Subcutaneous adipose tissue (tissue), 4 donors: ENCODE data around the gene ABTB2. TPM values are rescaled to one million over a fixed set of nuclear protein-coding genes. Genes with fewer than 3 reads are reported as not detected.

ENCODE experiments used
- total RNA-seq, 4 donors: library from RNA; depleted of rRNA; stranded (reverse); fragments of >200 nt; gene quantifications; one replicate each; pipeline ENCODE4 v1.1.0, GENCODE V29; 2016
- TF ChIP-seq, protein P1 (sequence below): fragments of 450-650 bp; IDR thresholded peaks from one replicate; pipeline ENCODE4 v1.5.1; 2016; ENCODE audit warnings: low read depth, mild to moderate bottlenecking, control low read depth, antibody characterized with exemption, moderate library complexity

ABTB2 gene
- total RNA-seq, 4 donors from 2014 or later: 0.88 to 1.9 (median 1.0) TPM

DNA sequence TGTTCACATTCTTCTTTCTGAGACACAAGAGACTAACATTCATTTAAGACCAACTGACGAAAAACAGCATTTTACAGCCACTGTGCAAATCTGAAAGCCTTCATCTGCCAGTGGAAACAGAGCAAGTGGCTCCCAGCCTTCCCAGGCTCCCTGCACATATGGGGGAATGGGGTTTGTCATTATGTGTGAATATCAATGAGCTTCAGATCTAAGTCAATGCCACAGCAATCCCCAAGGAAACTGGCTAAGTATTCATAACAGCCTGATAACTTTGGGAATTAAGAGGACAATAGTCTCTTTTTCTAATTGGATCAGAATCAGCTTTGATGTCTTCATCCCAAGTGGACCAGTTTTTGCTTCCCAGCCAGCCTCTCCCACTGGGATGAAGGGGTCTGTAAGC, 66.9 kb downstream of the ABTB2 start:
- TF ChIP-seq, protein P1, sequence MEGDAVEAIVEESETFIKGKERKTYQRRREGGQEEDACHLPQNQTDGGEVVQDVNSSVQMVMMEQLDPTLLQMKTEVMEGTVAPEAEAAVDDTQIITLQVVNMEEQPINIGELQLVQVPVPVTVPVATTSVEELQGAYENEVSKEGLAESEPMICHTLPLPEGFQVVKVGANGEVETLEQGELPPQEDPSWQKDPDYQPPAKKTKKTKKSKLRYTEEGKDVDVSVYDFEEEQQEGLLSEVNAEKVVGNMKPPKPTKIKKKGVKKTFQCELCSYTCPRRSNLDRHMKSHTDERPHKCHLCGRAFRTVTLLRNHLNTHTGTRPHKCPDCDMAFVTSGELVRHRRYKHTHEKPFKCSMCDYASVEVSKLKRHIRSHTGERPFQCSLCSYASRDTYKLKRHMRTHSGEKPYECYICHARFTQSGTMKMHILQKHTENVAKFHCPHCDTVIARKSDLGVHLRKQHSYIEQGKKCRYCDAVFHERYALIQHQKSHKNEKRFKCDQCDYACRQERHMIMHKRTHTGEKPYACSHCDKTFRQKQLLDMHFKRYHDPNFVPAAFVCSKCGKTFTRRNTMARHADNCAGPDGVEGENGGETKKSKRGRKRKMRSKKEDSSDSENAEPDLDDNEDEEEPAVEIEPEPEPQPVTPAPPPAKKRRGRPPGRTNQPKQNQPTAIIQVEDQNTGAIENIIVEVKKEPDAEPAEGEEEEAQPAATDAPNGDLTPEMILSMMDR: no peak

DNA sequence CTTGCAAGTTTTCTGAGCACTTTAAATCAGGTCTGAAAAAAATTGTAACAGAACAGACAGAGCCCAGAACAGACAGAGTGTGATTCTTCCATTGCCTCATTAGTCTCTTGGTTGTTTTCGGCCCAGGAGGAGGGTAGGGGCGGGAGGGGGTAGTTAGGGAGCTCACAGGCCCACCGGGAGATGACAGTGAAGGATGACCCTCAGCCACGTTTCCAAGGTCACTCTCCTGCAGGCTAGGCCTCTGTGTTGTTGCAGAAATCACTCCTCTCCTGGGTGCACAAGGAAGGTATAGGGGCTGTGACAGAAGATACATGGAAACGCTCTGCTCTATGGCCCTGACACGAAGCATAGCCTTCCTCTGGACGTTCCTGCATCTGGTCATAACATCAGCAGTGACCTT, 69.3 kb downstream of the ABTB2 start:
- TF ChIP-seq, protein P1: no peak

DNA sequence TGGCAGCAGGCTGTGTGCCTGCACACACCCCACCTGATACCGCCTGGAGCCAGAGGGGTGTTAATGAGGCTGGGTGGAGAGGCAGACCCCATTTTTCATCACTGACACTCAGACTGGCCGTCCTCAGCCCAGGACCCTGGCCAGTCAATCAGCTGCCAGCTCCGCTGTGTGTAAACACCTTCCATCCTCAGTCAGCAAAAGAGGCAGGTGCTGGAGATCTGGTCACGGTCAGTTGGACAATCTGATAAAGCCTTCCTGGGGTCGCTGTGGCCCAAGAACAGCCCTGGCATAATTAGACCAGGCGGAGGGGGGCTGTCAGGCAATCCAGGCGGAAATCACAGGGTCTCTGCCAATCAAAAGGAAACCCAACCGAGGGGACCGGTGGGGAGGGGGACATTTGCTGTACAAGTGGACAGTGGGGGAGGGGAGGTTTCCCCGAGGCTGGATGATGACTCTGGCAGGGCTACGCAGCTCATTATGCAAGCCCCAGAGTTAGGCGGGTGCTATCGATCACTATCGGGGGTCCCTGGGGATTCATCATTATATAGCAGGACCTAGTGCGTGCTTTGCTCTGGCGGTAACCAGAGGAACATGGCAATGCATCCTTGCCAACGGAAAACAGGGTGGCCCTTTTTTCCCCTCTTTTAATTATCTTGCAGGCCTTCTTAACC, 72.9 kb downstream of the ABTB2 start:
- TF ChIP-seq, protein P1: no peak

DNA sequence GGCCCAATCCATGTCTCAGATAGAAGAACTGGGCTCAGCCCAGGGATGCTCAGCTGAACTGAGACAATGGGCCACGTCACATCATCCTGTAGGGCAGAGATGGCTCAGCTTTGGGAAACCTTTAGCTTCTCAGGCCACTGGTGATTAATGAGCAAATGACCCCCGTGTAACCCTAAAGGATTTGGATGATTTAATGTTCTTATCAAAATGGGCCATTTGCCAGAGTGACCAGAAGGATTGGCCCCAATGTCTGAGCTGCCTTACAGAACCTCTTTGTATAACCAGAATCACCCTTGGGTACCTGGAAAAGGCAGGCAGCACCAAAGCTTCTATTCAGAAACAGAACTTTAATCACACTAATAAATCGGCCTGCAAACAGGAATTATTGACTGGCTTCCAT, 73.7 kb downstream of the ABTB2 start:
- TF ChIP-seq, protein P1: no peak

DNA sequence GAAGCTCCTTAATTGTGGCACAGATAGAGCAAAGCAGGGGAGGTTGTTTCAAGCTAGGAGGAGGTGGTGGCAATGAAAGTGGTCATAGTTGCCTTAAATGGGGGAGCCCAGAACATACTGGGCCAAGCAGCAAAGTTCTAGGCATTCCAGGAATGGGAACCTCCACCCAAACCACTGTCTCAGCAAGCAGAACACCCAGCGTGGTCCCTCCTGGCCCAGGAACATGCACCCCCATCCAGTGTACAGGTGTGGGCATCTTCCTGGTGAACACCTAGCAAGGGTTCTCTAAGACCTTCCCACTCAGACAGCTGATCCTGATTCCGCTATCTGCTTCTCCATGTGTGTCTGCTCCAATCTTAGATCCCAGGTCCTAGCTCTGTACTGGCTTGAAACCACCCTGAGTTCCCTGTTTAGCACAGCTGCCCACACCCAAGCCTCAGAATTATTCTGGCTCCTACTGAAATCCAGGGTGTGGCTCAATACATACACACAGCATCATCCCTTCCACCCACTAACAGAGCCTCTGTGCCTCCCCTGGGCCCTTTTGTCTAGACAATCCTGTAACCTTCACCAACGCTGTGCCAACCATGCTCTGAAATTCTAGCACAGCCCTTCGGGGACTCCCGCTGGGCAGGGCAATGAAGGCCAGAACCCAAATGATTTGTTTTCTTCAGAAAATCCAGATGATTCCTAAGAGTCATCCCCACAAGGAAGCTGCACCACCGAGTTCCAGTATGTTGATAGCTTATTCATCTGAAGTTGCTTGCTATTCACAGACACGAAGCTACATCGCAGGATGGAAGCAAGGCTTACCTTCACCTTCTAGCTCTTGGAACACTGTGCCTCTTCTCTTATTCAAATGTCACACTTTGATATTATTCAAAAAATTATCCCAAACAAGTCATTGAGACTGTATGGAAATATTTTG, 76.6 kb downstream of the ABTB2 start:
- TF ChIP-seq, protein P1: no peak

DNA sequence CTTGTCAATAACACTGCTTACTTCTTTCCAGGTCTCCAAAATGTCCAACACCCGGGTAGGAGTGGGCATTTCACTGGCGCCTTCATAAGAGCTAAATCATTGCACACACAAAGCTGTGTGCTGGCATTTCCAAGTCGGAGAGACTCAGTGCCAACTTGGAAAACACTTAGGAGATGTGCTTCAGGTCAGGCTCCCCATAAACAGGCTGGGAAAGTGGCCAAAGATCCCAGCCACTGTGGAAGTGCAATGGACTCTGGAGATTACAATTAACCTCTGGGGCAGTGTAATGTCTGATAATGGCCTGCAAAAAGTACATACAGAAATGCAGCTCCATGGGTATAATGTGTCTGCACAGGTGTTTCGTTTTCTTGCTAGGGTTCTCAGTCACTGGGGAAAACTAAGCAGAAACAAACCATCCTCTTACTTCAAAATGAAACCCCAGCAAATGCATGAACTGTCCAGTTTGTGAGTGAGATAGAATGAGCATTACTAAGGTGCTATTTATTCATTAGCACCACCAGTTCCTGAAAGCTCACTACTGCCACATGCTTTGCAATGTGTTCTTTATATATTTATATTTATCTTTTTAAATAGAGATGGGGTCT, 79.0 kb downstream of the ABTB2 start:
- TF ChIP-seq, protein P1: no peak

DNA sequence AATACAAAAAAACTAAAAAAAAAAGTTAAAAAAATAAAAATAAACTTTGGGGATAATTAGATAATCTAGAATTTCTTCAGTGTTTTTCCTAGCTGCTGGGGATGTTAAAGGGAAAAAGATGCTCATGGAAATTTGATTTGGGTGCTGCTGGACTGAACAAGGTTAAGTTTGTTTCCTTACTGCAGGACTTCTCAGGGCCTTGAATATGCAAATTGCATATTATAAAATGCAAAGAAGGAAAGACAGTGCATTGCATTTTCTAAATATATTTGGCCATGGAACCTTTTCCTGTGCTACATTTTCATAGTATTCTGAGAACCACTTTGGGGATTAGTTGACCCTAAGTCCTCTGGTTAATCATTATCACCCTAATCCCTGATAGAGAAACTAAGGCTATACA, 79.6 kb downstream of the ABTB2 start:
- TF ChIP-seq, protein P1: no peak
